K562 (cell line): ENCODE measurements around the gene RPS6KA4. TPM values are rescaled to one million over a fixed set of nuclear protein-coding genes. Genes with fewer than 3 reads are reported as not detected.

Experiments
- ATAC-seq: fragments of 200-7000 bp; cut with Tn5 transposase; 3 replicates; pipeline ENCODE4 v1.9.1; 2020; ENCODE audit warnings: moderate library complexity
- BruUV-seq: library from RNA; stranded (reverse); fragments of 400-500 nt; replicated peaks from 2 replicates; lab custom pipeline; 2021; lab: Mats Ljungman, UMichigan
- CTCF ChIA-PET: fragments of 300-600 bp; formaldehyde crosslinking; extraction: SDS; loops from one replicate; lab custom pipeline; 2021; ENCODE audit warnings: low intra/inter-chr PET ratio; lab: Yijun Ruan, JAX
- POLR2A ChIA-PET: fragments of 300-600, 350-650 bp; sonication (Branson Sonifier 250); formaldehyde crosslinking; extraction: SDS; loops from one replicate; lab custom pipeline; 2021; ENCODE audit warnings: antibody characterized with exemption, inconsistent platforms; lab: Yijun Ruan, JAX
- DNase-seq, 4 experiments: peaks; one replicate each; pipeline versions ENCODE4 v3.0.0 to v3.0.0-alpha.2; 2011 to 2018; ENCODE audit warnings: low spot score in 3 of 4, mixed read lengths in 3 of 4; ENCODE audit errors: extremely low read depth in 1 of 4
- FAIRE-seq: peaks from 2 replicates; lab custom pipeline; 2011; peaks lifted over from hg19 to GRCh38; lab: Jason Lieb, UNC
- H2AFZ ChIP-seq: 2 replicates; pipeline ENCODE4 v1.6.0; 2011; ENCODE audit warnings: low read depth, low read length, control low read depth, inconsistent platforms
- H3K27ac ChIP-seq: fragments of 200-600 bp; 3 replicates; pipeline ENCODE4 v1.8.0; 2011; ENCODE audit warnings: low read depth, mild to moderate bottlenecking, control low read depth, inconsistent platforms, low read length, moderate library complexity, mixed read lengths; ENCODE audit errors: extremely low read depth
- H3K27me3 ChIP-seq, 2 experiments: fragments of 300-600 bp in 1 of 2; 2 replicates in 1 of 2; 3 replicates in 1 of 2; pipeline versions ENCODE4 v1.6.0 to v1.8.0; 2011; ENCODE audit warnings: inconsistent platforms in 2 of 2, low read length in 2 of 2, mild to moderate bottlenecking in 1 of 2, mixed read lengths in 1 of 2, moderate library complexity in 1 of 2; ENCODE audit not compliant: control insufficient read depth in 2 of 2, insufficient read depth in 2 of 2
- H3K36me3 ChIP-seq: fragments of 300-600 bp; 3 replicates; pipeline ENCODE4 v1.8.0; 2011; ENCODE audit warnings: mild to moderate bottlenecking, low read length, inconsistent platforms; ENCODE audit not compliant: control insufficient read depth, insufficient read depth
- H3K4me1 ChIP-seq, 2 experiments: fragments of 200-600 bp in 1 of 2; replicated peaks in 1 of 2; 2 replicates in 1 of 2; 3 replicates in 1 of 2; pipeline versions ENCODE4 v1.5.1 to v1.8.0; 2011; ENCODE audit warnings: inconsistent platforms in 2 of 2, low read length in 2 of 2, mild to moderate bottlenecking in 1 of 2, mixed read lengths in 1 of 2, moderate library complexity in 1 of 2; ENCODE audit not compliant: control insufficient read depth in 2 of 2, insufficient read depth in 2 of 2
- H3K4me2 ChIP-seq: 2 replicates; pipeline ENCODE4 v1.6.1; 2011; ENCODE audit warnings: low read length, control low read depth, inconsistent platforms, mixed read lengths; ENCODE audit not compliant: insufficient read depth
- H3K4me3 ChIP-seq: fragments of 200-600 bp; sonication (generic), shearing (Covaris generic); 2 replicates; pipeline ENCODE4 v1.5.1; 2016; ENCODE audit warnings: control low read depth, inconsistent platforms
- H3K79me2 ChIP-seq: fragments of 200-600 bp; 3 replicates; pipeline ENCODE4 v1.8.0; 2011; ENCODE audit warnings: low read length, inconsistent platforms; ENCODE audit not compliant: control insufficient read depth, insufficient read depth
- H3K9ac ChIP-seq, 2 experiments: 2 replicates each; pipeline versions ENCODE4 v1.6.0 to v1.6.1; 2011; ENCODE audit warnings: low read depth in 2 of 2, low read length in 2 of 2, control low read depth in 1 of 2, inconsistent platforms in 1 of 2, mild to moderate bottlenecking in 1 of 2, mixed read lengths in 1 of 2; ENCODE audit not compliant: insufficient read depth in 1 of 2
- H3K9me1 ChIP-seq: one replicate; pipeline ENCODE4 v1.6.0; 2011; ENCODE audit warnings: inconsistent platforms, mild to moderate bottlenecking, low read length, moderate library complexity; ENCODE audit not compliant: control insufficient read depth, insufficient read depth
- H3K9me3 ChIP-seq: replicated peaks from 2 replicates; pipeline ENCODE4 v1.5.1; 2011; ENCODE audit warnings: low read depth, low read length, inconsistent platforms; ENCODE audit not compliant: control insufficient read depth, insufficient read depth
- H4K20me1 ChIP-seq: replicated peaks from 2 replicates; pipeline ENCODE4 v1.6.1; 2011; ENCODE audit warnings: low read length, inconsistent platforms, mixed read lengths; ENCODE audit not compliant: control insufficient read depth, insufficient read depth
- BRD4 ChIP-seq: fragments of 200-600 bp; sonication (generic); IDR thresholded peaks from 2 replicates; pipeline ENCODE4 v1.6.1; 2017; ENCODE audit warnings: inconsistent platforms
- CBX8 ChIP-seq: fragments of 200-600 bp; sonication (generic); IDR thresholded peaks from 2 replicates; pipeline ENCODE4 v1.6.1; 2012; ENCODE audit warnings: borderline replicate concordance, mixed run types, low read depth, mild to moderate bottlenecking, moderate library complexity, mixed read lengths, low read length, control low read depth, inconsistent platforms; ENCODE audit not compliant: poor library complexity, severe bottlenecking; ENCODE audit errors: extremely low read depth
- CEBPG ChIP-seq, 3 experiments: fragments of 200-800 bp in 1 of 3; sonication (Bioruptor generic) in 1 of 3; sonication (generic) in 1 of 3; formaldehyde crosslinking in 1 of 3; IDR thresholded peaks in 2 of 3; conservative IDR thresholded peaks in 1 of 3; 2 replicates each; pipeline versions ENCODE4 v1.6.1 to v1.8.0; 2016 to 2022; ENCODE audit warnings: missing compliant biosample characterization in 2 of 3, missing genetic modification characterization in 2 of 3, mild to moderate bottlenecking in 1 of 3, missing genetic modification reagents in 1 of 3
- ELF4 ChIP-seq: fragments of 450-650 bp; formaldehyde crosslinking; IDR thresholded peaks from 2 replicates; pipeline ENCODE4 v1.4.0; 2022; ENCODE audit warnings: missing genetic modification characterization
- ESRRB ChIP-seq: fragments of 250-450 bp; sonication (Bioruptor Pico); IDR thresholded peaks from 2 replicates; pipeline ENCODE4 v1.5.0; 2020; ENCODE audit warnings: mild to moderate bottlenecking, moderate library complexity, borderline replicate concordance
- HDAC2 ChIP-seq: fragments of 450-650 bp; IDR thresholded peaks from 2 replicates; pipeline ENCODE4 v1.6.1; 2016; ENCODE audit warnings: mild to moderate bottlenecking
- HDAC8 ChIP-seq: fragments of 450-650 bp; IDR thresholded peaks from 2 replicates; pipeline ENCODE4 v1.6.1; 2016; ENCODE audit warnings: mild to moderate bottlenecking, missing genetic modification characterization, moderate library complexity, missing compliant biosample characterization
- MAZ ChIP-seq, 2 experiments: fragments of 450-650 bp in 1 of 2; sonication (generic) in 1 of 2; formaldehyde crosslinking; IDR thresholded peaks in 1 of 2; conservative IDR thresholded peaks in 1 of 2; 2 replicates each; pipeline versions ENCODE4 v1.4.0 to v1.5.0; 2020; ENCODE audit warnings: mild to moderate bottlenecking in 1 of 2, missing genetic modification reagents in 1 of 2
- NCOA4 ChIP-seq: fragments of 450-650 bp; IDR thresholded peaks from 2 replicates; pipeline ENCODE4 v1.6.1; 2018; ENCODE audit warnings: mild to moderate bottlenecking; ENCODE audit not compliant: partially characterized antibody
- RAD21 ChIP-seq, 2 experiments: fragments of 250-450 bp in 1 of 2; fragments of 450-650 bp in 1 of 2; sonication (Bioruptor Pico) in 1 of 2; formaldehyde crosslinking in 1 of 2; IDR thresholded peaks in 1 of 2; conservative IDR thresholded peaks in 1 of 2; 2 replicates each; pipeline versions ENCODE4 v1.4.0 to v1.8.0; 2020 to 2022; ENCODE audit warnings: mild to moderate bottlenecking in 2 of 2, moderate library complexity in 1 of 2
- RBBP5 ChIP-seq: fragments of 200-600 bp; sonication (generic); IDR thresholded peaks from 2 replicates; pipeline ENCODE4 v1.6.1; 2012; ENCODE audit warnings: borderline replicate concordance, mild to moderate bottlenecking, low read length, control low read depth, inconsistent platforms; ENCODE audit not compliant: insufficient read depth, poor library complexity, severe bottlenecking
- SIX5 ChIP-seq, 2 experiments: IDR thresholded peaks; 2 replicates each; pipeline ENCODE4 v1.6.1; 2011; ENCODE audit warnings: low read length in 2 of 2, borderline replicate concordance in 1 of 2, low read depth in 1 of 2, mild to moderate bottlenecking in 1 of 2, moderate library complexity in 1 of 2; ENCODE audit not compliant: insufficient read depth in 1 of 2
- ZNF121 ChIP-seq: sonication (generic); formaldehyde crosslinking; conservative IDR thresholded peaks from 2 replicates; pipeline ENCODE4 v1.8.0; 2022; ENCODE audit warnings: missing genetic modification reagents
- ZNF311 ChIP-seq: fragments of 250-450 bp; sonication (Bioruptor Pico); IDR thresholded peaks from 2 replicates; pipeline ENCODE4 v1.4.0; 2020; ENCODE audit warnings: mild to moderate bottlenecking, moderate library complexity
- ZNF778 ChIP-seq: fragments of 450-650 bp; formaldehyde crosslinking; IDR thresholded peaks from 2 replicates; pipeline ENCODE4 v1.4.0; 2020; ENCODE audit warnings: mild to moderate bottlenecking, moderate library complexity
- WGBS: fragments of 100-300 bp; shearing (Covaris generic); methylation state at CpG from one replicate; pipeline ENCODE4 v1.1.6; 2016; ENCODE audit warnings: low coverage, mixed read lengths; ENCODE audit not compliant: insufficient coverage; ENCODE audit errors: missing lambda C conversion rate; 5-methylcytosine and 5-hydroxymethylcytosine counted together
- in situ Hi-C: fragments of 300-500 bp; cut with MboI; formaldehyde crosslinking; loops from 4 replicates; pipeline ENCODE4 v1.15.0; 2018; ENCODE audit warnings: inconsistent platforms, mixed read lengths
- intact Hi-C: fragments of 100-400 bp; cut with micrococcal nuclease; formaldehyde crosslinking; loops from 2 replicates; pipeline ENCODE4 v1.14.2; 2022
- polyA plus RNA-seq, 8 experiments: library from polyadenylated mRNA; depleted of rRNA in 4 of 8; stranded (reverse) in 5 of 8; unstranded in 3 of 8; fragments of >200 nt; fragmentation: Nextera tagmentation in 2 of 8; fragmentation: Illumina TruSeq in 1 of 8; extraction: Ambion mirVana in 2 of 8; extraction: Trizol in 1 of 8; gene quantifications; 2 replicates each; pipeline versions ENCODE4 v1.2.1 to v1.2.3, GENCODE V29; 2011 to 2014; ENCODE audit warnings: inconsistent platforms in 1 of 8, missing spikeins in 1 of 8
- total RNA-seq, 7 experiments: library from RNA; depleted of rRNA in 6 of 7; stranded (reverse); fragments of >200 nt in 6 of 7; fragmentation: Illumina TruSeq in 2 of 7; extraction: Trizol in 2 of 7; gene quantifications; 2 replicates each; pipeline versions ENCODE4 v1.2.1 to v1.2.3, GENCODE V29; 2011 to 2021; ENCODE audit warnings: low replicate concordance in 1 of 7
- TF ChIP-seq, protein P1 (sequence below): sonication (generic); formaldehyde crosslinking; IDR thresholded peaks from 2 replicates; pipeline ENCODE4 v1.8.0; 2022; ENCODE audit warnings: mild to moderate bottlenecking, missing genetic modification reagents

Gene RPS6KA4
- total and polyA plus RNA-seq, 9 of the 15 experiments (the other 6 are each of a cell fraction or from before 2014, with no cell fraction given) = 0.15 to 23.8 (median 9.8) TPM

DNA sequence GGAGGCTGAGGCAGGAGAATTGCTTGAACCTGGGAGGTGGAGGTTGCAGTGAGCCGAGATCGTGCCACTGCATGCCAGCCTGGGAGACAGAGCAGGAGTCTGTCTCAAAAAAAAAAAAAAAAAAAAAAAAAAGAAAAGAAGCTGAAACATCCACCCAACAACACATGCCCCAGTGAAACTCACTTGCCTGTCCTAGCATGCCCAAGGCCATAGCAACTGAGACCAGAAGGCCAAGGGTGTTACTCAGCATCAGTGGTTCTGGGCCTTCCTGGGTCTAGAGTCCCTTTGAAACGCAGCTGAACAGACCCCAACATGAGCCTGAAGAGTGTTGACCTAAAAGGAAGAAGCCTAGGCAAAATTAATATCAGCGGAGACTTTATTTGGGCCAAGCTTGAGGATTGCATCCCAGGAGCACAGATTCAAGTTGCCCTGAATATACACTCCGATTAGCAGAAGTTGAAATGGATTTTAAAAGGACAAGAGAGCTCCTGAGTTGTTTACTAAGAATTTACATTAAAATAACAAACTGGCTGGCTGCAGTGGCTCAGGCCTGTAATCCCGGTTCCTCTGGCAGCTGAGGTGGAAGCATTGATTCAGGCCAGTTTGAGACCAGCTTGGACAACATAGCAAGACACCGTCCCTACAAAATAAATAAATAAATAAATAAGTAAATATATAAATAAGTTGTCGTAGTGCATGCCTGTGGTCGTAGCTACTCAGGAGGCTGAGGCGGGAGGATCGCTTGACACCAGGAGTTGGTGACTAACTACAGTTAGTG is 34.1 kb upstream of the RPS6KA4 start:
- BruUV-seq = no TSS peak
- DNase-seq (no peak), ATAC-seq (no peak), FAIRE-seq (peak; percentile 73)
- Histone ChIP-seq H3K4me3 (no peak overlapping the region), H2AFZ (no peak overlapping the region), H3K27ac (no peak overlapping the region), H3K9ac (no peak overlapping the region), H3K36me3 (peaks cover 22% of the 10 kb centered on the region; the same call in 1 of the 3 replicates), H3K4me2 (no peak overlapping the region), H4K20me1 (no peaks in the 10 kb centered on the region), H3K4me1 (peaks cover 2 to 28% of the 10 kb centered on the region in 2 experiments; a peak in 4 of 5 replicates), H3K9me3 (no peaks in the 10 kb centered on the region), H3K9me1 (no peaks in the 10 kb centered on the region), H3K79me2 (no peaks in the 10 kb centered on the region), H3K27me3 (no peaks in the 10 kb centered on the region)
- POLR2A ChIA-PET = interaction anchor here (0.6 to 1.6 kb wide), 10 partner anchors 8 to 380 kb away, joined by 3 to 5 read pairs (median 3); no protein-coding TSS in a partner anchor
- no peak for TF ChIP-seq RAD21 (CRISPR knock-in tag; conservative IDR thresholded peaks at IDR 0.05 in 1 of 2, IDR thresholded peaks at IDR 0.05 in 1 of 2)
- no peak for TF ChIP-seq RBBP5
- TF ChIP-seq SIX5 (IDR thresholded peaks at IDR 0.05; ENCODE audit: borderline replicate concordance in 1 of 2, insufficient read depth in 1 of 2, low read depth in 1 of 2, low read length in 2 of 2) = no peak
- no peak for TF ChIP-seq ESRRB (CRISPR knock-in tag)
- no peak for TF ChIP-seq ELF4 (CRISPR knock-in tag)
- no peak for TF ChIP-seq BRD4
- TF ChIP-seq NCOA4 = no peak
- no peak for TF ChIP-seq HDAC2
- TF ChIP-seq ZNF311 (CRISPR knock-in tag) = no peak
- TF ChIP-seq ZNF121 (CRISPR knock-in tag) = no peak
- TF ChIP-seq CBX8 = no peak
- TF ChIP-seq CEBPG (CRISPR knock-in tag; IDR thresholded peaks at IDR 0.05) = no peak
- no peak for TF ChIP-seq CEBPG (tag; conservative IDR thresholded peaks at IDR 0.05 in 1 of 2, IDR thresholded peaks at IDR 0.05 in 1 of 2)
- TF ChIP-seq HDAC8 (tag) = no peak
- TF ChIP-seq, protein P1, sequence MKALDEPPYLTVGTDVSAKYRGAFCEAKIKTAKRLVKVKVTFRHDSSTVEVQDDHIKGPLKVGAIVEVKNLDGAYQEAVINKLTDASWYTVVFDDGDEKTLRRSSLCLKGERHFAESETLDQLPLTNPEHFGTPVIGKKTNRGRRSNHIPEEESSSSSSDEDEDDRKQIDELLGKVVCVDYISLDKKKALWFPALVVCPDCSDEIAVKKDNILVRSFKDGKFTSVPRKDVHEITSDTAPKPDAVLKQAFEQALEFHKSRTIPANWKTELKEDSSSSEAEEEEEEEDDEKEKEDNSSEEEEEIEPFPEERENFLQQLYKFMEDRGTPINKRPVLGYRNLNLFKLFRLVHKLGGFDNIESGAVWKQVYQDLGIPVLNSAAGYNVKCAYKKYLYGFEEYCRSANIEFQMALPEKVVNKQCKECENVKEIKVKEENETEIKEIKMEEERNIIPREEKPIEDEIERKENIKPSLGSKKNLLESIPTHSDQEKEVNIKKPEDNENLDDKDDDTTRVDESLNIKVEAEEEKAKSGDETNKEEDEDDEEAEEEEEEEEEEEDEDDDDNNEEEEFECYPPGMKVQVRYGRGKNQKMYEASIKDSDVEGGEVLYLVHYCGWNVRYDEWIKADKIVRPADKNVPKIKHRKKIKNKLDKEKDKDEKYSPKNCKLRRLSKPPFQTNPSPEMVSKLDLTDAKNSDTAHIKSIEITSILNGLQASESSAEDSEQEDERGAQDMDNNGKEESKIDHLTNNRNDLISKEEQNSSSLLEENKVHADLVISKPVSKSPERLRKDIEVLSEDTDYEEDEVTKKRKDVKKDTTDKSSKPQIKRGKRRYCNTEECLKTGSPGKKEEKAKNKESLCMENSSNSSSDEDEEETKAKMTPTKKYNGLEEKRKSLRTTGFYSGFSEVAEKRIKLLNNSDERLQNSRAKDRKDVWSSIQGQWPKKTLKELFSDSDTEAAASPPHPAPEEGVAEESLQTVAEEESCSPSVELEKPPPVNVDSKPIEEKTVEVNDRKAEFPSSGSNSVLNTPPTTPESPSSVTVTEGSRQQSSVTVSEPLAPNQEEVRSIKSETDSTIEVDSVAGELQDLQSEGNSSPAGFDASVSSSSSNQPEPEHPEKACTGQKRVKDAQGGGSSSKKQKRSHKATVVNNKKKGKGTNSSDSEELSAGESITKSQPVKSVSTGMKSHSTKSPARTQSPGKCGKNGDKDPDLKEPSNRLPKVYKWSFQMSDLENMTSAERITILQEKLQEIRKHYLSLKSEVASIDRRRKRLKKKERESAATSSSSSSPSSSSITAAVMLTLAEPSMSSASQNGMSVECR (CRISPR knock-in tag) = no peak
- no peak for TF ChIP-seq ZNF778
- TF ChIP-seq MAZ (CRISPR knock-in tag; conservative IDR thresholded peaks at IDR 0.05 in 1 of 2, IDR thresholded peaks at IDR 0.05 in 1 of 2) = no peak
- WGBS = 89% methylated on average over 9 of the region's 11 CpGs
- intact Hi-C loops (no loop called here), in situ Hi-C loops (no loop called here)
- CTCF ChIA-PET = no interaction called here
